Muscle layer of colon (tissue), 2 donors: Measurements from ENCODE around the gene IPPK.

Experiments used
- H3K27ac ChIP-seq: one replicate; pipeline ENCODE4 v1.7.0; 2013; ENCODE audit warnings: low read depth, mild to moderate bottlenecking, low read length, moderate library complexity
- H3K27me3 ChIP-seq, 2 donors: one replicate each; pipeline ENCODE4 v1.7.0; 2013; ENCODE audit warnings: low read length in 2 of 2, mild to moderate bottlenecking in 2 of 2; ENCODE audit not compliant: insufficient read depth in 2 of 2, control insufficient read depth in 1 of 2
- H3K36me3 ChIP-seq: one replicate; pipeline ENCODE4 v1.7.0; 2013; ENCODE audit warnings: mild to moderate bottlenecking, low read length; ENCODE audit not compliant: insufficient read depth
- H3K4me1 ChIP-seq: one replicate; pipeline ENCODE4 v1.7.0; 2013; ENCODE audit warnings: mild to moderate bottlenecking, low read length; ENCODE audit not compliant: insufficient read depth
- H3K4me3 ChIP-seq, 2 donors: one replicate each; pipeline ENCODE4 v1.7.0; 2013; ENCODE audit warnings: low read length in 2 of 2, low read depth in 1 of 2, mild to moderate bottlenecking in 1 of 2, moderate library complexity in 1 of 2
- H3K9ac ChIP-seq: one replicate; pipeline ENCODE4 v1.7.0; 2013; ENCODE audit warnings: low read length
- H3K9me3 ChIP-seq: one replicate; pipeline ENCODE4 v1.7.0; 2013; ENCODE audit warnings: mild to moderate bottlenecking, low read length
- donor health status: abdominal sarcoma.
- donor health status: Adenocarcinoma of cecum.

Gene IPPK

GRCh38 chr9:92663126-92663525, 6.8 kb downstream of the IPPK start:
- Histone ChIP-seq H3K27ac (no peak overlapping the region), H3K9ac (no peak overlapping the region), H3K36me3 (peaks cover 6% of the 10 kb centered on the region), H3K27me3 (no peaks in the 10 kb centered on the region), H3K4me3 (no peak overlapping the region), H3K9me3 (no peaks in the 10 kb centered on the region), H3K4me1 (peaks cover 4% of the 10 kb centered on the region)

GRCh38 chr9:92661743-92662142, 8.2 kb downstream of the IPPK start:
- H3K27ac ChIP-seq = no peak overlapping the region
- H3K27me3 ChIP-seq = no peaks in the 10 kb centered on the region
- no peak overlapping the region for H3K9ac ChIP-seq
- H3K36me3 ChIP-seq = peaks cover 10% of the 10 kb centered on the region
- H3K4me3 ChIP-seq = no peak overlapping the region
- H3K9me3 ChIP-seq = no peaks in the 10 kb centered on the region
- peaks cover 4% of the 10 kb centered on the region for H3K4me1 ChIP-seq

GRCh38 chr9:92661127-92661526, 8.8 kb downstream of the IPPK start:
- Histone ChIP-seq H3K4me1 (peaks cover 4% of the 10 kb centered on the region), H3K9ac (no peak overlapping the region), H3K9me3 (no peaks in the 10 kb centered on the region), H3K4me3 (no peak overlapping the region), H3K27ac (no peak overlapping the region), H3K27me3 (no peaks in the 10 kb centered on the region), H3K36me3 (peaks cover 13% of the 10 kb centered on the region)

DNA sequence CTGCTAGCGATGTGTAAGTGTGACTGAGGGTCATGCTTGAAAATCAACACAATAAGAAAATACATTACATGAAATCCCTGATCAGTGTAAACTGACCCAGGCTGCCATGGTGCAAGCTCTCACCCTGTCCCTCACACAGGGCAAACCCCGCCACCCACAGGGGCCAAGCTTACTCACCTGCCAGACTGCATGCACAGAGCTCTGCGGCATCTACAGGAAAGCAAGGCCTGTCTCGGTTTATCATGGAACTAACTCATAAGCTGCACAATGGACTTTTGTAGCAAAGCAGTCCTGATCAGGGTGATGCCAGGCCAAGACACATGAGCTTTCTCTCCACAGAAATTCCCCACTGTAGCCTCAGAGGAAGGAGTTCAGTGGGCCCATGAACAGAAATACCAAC, 9.7 kb downstream of the IPPK start:
- peaks cover 21% of the 10 kb centered on the region for H3K36me3 ChIP-seq
- H3K27ac ChIP-seq = no peak overlapping the region
- no peaks in the 10 kb centered on the region for H3K27me3 ChIP-seq
- H3K9me3 ChIP-seq = no peaks in the 10 kb centered on the region
- H3K9ac ChIP-seq = no peak overlapping the region
- H3K4me1 ChIP-seq = peaks cover 4% of the 10 kb centered on the region
- H3K4me3 ChIP-seq = no peak overlapping the region

DNA sequence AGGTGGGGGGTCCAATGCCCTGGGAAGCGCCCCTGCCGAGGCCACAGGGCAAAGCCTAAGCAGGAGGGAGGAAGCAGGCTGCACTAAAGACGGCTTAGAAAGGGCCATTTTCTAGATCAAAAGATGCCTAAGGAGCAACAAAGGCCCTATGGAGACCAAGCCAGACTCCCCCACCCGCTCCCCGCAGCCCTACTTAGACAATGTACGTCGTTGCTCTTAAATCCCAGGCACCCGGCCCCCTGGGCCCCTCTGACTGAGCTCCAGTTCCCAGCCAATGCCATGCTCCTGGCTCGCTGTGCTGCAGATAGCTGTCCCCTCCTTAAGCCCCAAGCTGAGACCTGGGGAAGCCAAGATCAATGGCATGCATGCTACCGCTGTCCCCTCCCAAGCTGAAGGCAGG, 10.3 kb downstream of the IPPK start:
- peaks cover 23% of the 10 kb centered on the region for H3K36me3 ChIP-seq
- no peak overlapping the region for H3K4me3 ChIP-seq
- H3K27me3 ChIP-seq = no peaks in the 10 kb centered on the region
- H3K9ac ChIP-seq = no peak overlapping the region
- H3K4me1 ChIP-seq = peaks cover 4% of the 10 kb centered on the region
- H3K27ac ChIP-seq = no peak overlapping the region
- no peaks in the 10 kb centered on the region for H3K9me3 ChIP-seq

DNA sequence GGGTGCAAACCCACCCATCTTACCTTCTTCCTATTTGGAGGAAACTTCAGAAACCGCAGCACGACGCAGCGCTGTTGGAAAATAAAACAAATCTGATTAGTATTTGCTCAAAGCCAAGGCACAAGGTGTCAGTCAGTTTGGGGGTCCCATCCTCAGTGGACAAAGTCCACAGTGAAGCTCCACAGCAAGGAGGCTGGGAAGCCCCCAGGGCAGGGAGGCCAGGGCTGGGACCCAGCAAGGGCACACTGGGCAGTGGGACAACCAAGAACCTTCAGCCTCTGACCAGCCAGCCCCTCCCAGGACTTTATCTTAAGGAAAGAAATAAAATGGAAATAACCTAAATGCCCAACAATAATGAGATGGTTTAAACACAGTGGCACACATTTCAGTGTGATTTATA, 11.3 kb downstream of the IPPK start:
- no peak overlapping the region for H3K27ac ChIP-seq
- peaks cover 23% of the 10 kb centered on the region for H3K36me3 ChIP-seq
- no peak overlapping the region for H3K9ac ChIP-seq
- no peak overlapping the region for H3K4me3 ChIP-seq
- peaks cover 4% of the 10 kb centered on the region for H3K4me1 ChIP-seq
- no peaks in the 10 kb centered on the region for H3K9me3 ChIP-seq
- no peaks in the 10 kb centered on the region for H3K27me3 ChIP-seq

GRCh38 chr9:92658176-92658575, 11.8 kb downstream of the IPPK start:
- Histone ChIP-seq H3K4me3 (no peak overlapping the region), H3K4me1 (peaks cover 7% of the 10 kb centered on the region), H3K36me3 (peaks cover 23% of the 10 kb centered on the region), H3K27me3 (no peaks in the 10 kb centered on the region), H3K9ac (no peak overlapping the region), H3K9me3 (no peaks in the 10 kb centered on the region), H3K27ac (no peak overlapping the region)

- Histone ChIP-seq H3K27me3 (no peaks in the 10 kb centered on the region), H3K4me1 (peaks cover 13% of the 10 kb centered on the region), H3K9ac (no peak overlapping the region), H3K9me3 (no peaks in the 10 kb centered on the region), H3K36me3 (peaks cover 23% of the 10 kb centered on the region), H3K27ac (no peak overlapping the region), H3K4me3 (no peak overlapping the region)
These were observed 12.4 kb downstream of the IPPK start for GRCh38 chr9:92657296-92658094.

DNA sequence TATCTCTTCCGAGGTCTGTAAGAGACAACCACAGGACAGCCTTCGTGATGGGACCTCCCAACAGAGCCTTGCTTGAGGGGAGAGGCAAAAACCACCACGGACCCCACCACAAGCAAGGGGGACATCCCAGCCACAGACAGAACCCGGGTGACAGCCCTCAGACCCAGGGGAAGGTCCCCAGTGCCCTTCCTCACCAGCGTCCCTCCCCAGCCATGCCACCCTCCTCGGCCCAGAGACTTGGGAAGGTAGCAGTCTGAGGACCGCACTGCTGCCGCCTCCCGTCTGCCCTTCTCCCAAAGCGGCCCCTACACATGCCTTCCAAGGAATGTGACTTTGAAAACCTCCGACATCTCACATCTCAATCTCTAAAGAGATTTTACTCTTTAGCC, 13.4 kb downstream of the IPPK start:
- Histone ChIP-seq H3K27ac (no peak overlapping the region), H3K27me3 (no peaks in the 10 kb centered on the region), H3K9ac (no peak overlapping the region), H3K9me3 (no peaks in the 10 kb centered on the region), H3K36me3 (peaks cover 23% of the 10 kb centered on the region), H3K4me3 (no peak overlapping the region), H3K4me1 (peaks cover 17% of the 10 kb centered on the region)

DNA sequence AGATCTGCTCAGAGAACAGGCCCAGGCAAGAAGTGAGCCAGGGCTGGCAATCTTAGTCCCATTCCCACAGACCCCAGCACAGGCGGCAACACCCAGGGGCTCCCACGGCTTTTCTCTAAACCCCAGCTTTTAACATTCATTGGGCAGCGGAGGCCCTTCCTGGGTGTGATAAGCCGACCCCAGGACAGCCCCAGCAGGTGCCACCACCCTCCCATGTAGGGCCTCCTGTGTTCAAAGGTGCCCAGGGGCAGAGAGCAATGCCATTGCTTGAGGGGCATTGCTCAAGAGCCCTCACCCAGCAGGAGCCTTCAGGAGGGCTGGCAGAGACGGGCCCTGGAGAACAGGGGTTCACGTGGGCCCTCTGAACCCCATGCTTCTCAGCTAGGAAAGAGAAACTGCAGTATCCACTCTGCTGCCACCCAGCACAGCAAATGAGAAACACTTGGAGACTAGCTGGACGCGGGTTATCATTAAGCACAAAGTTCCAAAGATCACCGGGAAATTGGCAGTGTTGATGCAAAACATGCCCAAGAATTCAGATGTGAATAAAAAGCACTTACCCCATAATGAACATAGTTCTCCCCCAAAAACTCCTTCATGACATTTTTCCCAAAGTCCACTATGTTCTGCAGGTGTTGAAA, 13.9 kb downstream of the IPPK start:
- peaks cover 23% of the 10 kb centered on the region for H3K36me3 ChIP-seq
- H3K27me3 ChIP-seq = no peaks in the 10 kb centered on the region
- H3K9me3 ChIP-seq = no peaks in the 10 kb centered on the region
- H3K27ac ChIP-seq = no peak overlapping the region
- peaks cover 21% of the 10 kb centered on the region for H3K4me1 ChIP-seq
- no peak overlapping the region for H3K4me3 ChIP-seq
- no peak overlapping the region for H3K9ac ChIP-seq

- H3K36me3 ChIP-seq = peaks cover 23% of the 10 kb centered on the region
These were observed 14.6 kb downstream of the IPPK start for GRCh38 chr9:92655366-92655765.

More at GRCh38 chr9:92655366-92655765, 14.6 kb downstream of the IPPK start:
- H3K27ac ChIP-seq = no peak overlapping the region
- no peak overlapping the region for H3K4me3 ChIP-seq
- no peaks in the 10 kb centered on the region for H3K27me3 ChIP-seq
- H3K4me1 ChIP-seq = peaks cover 24% of the 10 kb centered on the region
- no peaks in the 10 kb centered on the region for H3K9me3 ChIP-seq
- H3K9ac ChIP-seq = no peak overlapping the region
